Endodermal cell (in vitro differentiated cells): ENCODE data around the gene MAPK8IP2. TPM values are rescaled to one million over a fixed set of nuclear protein-coding genes. Genes with fewer than 3 reads are reported as not detected.
A peak's percentile ranks its signal among the peaks of the same experiment; 100 is the strongest.
"Not testable (repeated sequence)": the region's sequence is repeated elsewhere in the genome, so short reads cannot be mapped to it uniquely, and the experiment has no call there.

Source experiments
- DNase-seq: peaks from one replicate; pipeline ENCODE4 v3.0.0-alpha.2; 2017
- H3K27ac ChIP-seq: 2 replicates; pipeline ENCODE4 v1.5.1; 2013; ENCODE audit warnings: mild to moderate bottlenecking, low read depth, low read length, moderate library complexity
- H3K27me3 ChIP-seq: 2 replicates; pipeline ENCODE4 v1.6.1; 2013; ENCODE audit warnings: mild to moderate bottlenecking, low read length, moderate library complexity; ENCODE audit not compliant: insufficient read depth, control insufficient read depth, poor library complexity, severe bottlenecking
- H3K36me3 ChIP-seq: 2 replicates; pipeline ENCODE4 v1.7.0; 2013; ENCODE audit warnings: mild to moderate bottlenecking, low read length, moderate library complexity; ENCODE audit not compliant: control insufficient read depth, insufficient read depth
- H3K4me1 ChIP-seq: one replicate; pipeline ENCODE4 v1.7.0; 2013; ENCODE audit warnings: low read length; ENCODE audit not compliant: control insufficient read depth, insufficient read depth
- H3K4me3 ChIP-seq: 2 replicates; pipeline ENCODE4 v1.5.1; 2013; ENCODE audit warnings: mild to moderate bottlenecking, low read length, moderate library complexity
- H3K9ac ChIP-seq: 2 replicates; pipeline ENCODE4 v1.6.1; 2013; ENCODE audit warnings: mild to moderate bottlenecking, low read length, moderate library complexity; ENCODE audit not compliant: poor library complexity, severe bottlenecking; ENCODE audit errors: extremely low read depth
- H3K9me3 ChIP-seq: 2 replicates; pipeline ENCODE4 v1.6.1; 2013; ENCODE audit warnings: mild to moderate bottlenecking, low read length, moderate library complexity; ENCODE audit not compliant: control insufficient read depth
- H3K27ac Mint-ChIP-seq: 2 replicates; pipeline ENCODE4 v1.8.0; 2020; ENCODE audit warnings: mixed read lengths
- H3K27me3 Mint-ChIP-seq: 2 replicates; pipeline ENCODE4 v1.8.0; 2021; ENCODE audit warnings: mild to moderate bottlenecking, mixed read lengths; ENCODE audit not compliant: insufficient read depth
- H3K36me3 Mint-ChIP-seq: 2 replicates; pipeline ENCODE4 v1.8.0; 2020; ENCODE audit warnings: low read depth, mixed read lengths
- H3K4me1 Mint-ChIP-seq: 2 replicates; pipeline ENCODE4 v1.8.0; 2020; ENCODE audit warnings: mixed read lengths
- H3K4me3 Mint-ChIP-seq: 2 replicates; pipeline ENCODE4 v1.8.0; 2020; ENCODE audit warnings: mild to moderate bottlenecking, moderate library complexity, mixed read lengths
- H3K9me3 Mint-ChIP-seq: 2 replicates; pipeline ENCODE4 v1.8.0; 2020; ENCODE audit warnings: mild to moderate bottlenecking, mixed read lengths
- WGBS, 2 experiments: methylation state at CpG; one replicate each; pipeline versions ENCODE4 v1.1.5 to v1.1.7; 2013; ENCODE audit warnings: missing lambda C conversion rate in 2 of 2, mixed read lengths in 1 of 2; ENCODE audit not compliant: insufficient coverage in 1 of 2, insufficient read length in 1 of 2; 5-methylcytosine and 5-hydroxymethylcytosine counted together
- total RNA-seq, 2 donors: library from RNA; stranded (reverse); fragmentation: NEBNext Ultra II Directional in 1 of 2; extraction: Animal tissue kit (Norgen Biotek cat#: 25700) in 1 of 2; gene quantifications; 2 replicates in 1 of 2; 3 replicates in 1 of 2; pipeline ENCODE4 v1.2.1, GENCODE V29; 2021
- TF ChIP-seq, protein P1 (sequence below): fragments of 200-600 bp; sonication (generic); conservative IDR thresholded peaks from 2 replicates; pipeline ENCODE4 v1.5.0; 2021; ENCODE audit warnings: antibody characterized with exemption, mild to moderate bottlenecking

MAPK8IP2 gene
- total RNA-seq, 2 donors from 2014 or later = 1.2 to 1.4 TPM

DNA sequence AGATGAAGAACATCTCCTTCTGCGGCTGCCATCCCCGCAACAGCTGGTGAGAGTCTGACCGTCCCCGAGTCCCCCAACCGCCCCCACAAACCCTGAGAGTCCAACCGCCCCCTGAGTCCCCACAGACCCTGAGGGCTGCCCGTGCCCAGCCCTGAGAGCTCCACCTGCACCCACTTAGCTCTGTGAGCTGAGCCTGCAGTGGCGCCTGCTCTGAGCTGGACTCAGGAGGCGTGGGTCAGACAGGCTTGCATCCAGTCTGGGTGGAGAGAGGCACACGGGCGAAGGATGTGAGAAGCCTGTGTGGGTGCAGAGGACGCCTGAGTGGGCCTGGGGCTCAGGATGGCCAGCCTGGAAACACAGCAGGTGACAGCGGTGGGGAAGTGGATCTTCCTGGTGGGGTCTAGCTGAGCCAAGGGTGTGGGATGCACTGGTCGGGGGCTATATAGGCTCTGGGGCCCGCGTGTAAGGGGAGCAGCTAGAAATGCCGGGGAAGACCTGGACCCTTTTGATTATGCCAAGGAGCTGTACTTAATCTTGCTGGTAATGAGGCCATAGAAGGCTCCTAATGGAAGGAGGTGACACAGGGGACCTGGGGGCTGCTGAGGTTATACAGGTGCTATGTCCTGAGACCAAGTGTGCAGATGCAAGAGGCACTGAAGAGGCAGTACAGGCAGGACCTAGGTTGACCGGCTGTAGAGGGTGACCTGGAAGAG is 6.5 kb downstream of the MAPK8IP2 start:
- Mint-ChIP-seq H3K4me1 (no peaks in the 10 kb centered on the region), H3K27ac (no peak overlapping the region), H3K27me3 (peaks cover 86% of the 10 kb centered on the region), H3K4me3 (no peak overlapping the region), H3K36me3 (no peaks in the 10 kb centered on the region), H3K9me3 (no peaks in the 10 kb centered on the region)
- H3K27ac ChIP-seq = no peak overlapping the region
- WGBS, 2 experiments = 88 to 91% methylated on average over 16 to 18 of the region's 18 CpGs
- H3K4me3 ChIP-seq = no peak overlapping the region
- no peaks in the 10 kb centered on the region for H3K4me1 ChIP-seq
- H3K36me3 ChIP-seq = no peaks in the 10 kb centered on the region
- TF ChIP-seq, protein P1, sequence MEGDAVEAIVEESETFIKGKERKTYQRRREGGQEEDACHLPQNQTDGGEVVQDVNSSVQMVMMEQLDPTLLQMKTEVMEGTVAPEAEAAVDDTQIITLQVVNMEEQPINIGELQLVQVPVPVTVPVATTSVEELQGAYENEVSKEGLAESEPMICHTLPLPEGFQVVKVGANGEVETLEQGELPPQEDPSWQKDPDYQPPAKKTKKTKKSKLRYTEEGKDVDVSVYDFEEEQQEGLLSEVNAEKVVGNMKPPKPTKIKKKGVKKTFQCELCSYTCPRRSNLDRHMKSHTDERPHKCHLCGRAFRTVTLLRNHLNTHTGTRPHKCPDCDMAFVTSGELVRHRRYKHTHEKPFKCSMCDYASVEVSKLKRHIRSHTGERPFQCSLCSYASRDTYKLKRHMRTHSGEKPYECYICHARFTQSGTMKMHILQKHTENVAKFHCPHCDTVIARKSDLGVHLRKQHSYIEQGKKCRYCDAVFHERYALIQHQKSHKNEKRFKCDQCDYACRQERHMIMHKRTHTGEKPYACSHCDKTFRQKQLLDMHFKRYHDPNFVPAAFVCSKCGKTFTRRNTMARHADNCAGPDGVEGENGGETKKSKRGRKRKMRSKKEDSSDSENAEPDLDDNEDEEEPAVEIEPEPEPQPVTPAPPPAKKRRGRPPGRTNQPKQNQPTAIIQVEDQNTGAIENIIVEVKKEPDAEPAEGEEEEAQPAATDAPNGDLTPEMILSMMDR = no peak
- no peaks in the 10 kb centered on the region for H3K9me3 ChIP-seq
- peak; percentile 31 for DNase-seq
- no peak overlapping the region for H3K9ac ChIP-seq
- peaks cover 59% of the 10 kb centered on the region for H3K27me3 ChIP-seq

DNA sequence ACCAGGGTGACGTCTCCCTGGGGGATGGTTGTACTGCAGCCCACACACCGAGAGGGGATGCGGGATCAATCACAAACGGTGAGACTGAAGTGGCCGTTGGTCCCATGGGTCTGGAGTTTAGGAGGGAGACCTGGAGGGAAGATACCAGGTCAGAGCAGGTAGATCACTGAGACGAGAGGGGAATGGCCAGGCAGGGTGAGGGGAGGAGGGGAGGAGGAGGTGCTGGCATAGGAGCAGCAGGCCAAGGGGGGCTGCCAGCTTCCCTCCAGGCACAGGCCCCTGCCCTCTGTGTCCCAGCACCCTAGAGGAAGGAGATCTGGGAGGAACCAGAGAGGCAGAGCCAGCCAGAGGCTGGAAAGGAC is 7.0 kb downstream of the MAPK8IP2 start:
- H3K9me3 ChIP-seq = no peaks in the 10 kb centered on the region
- H3K36me3 ChIP-seq = no peaks in the 10 kb centered on the region
- H3K27ac Mint-ChIP-seq = no peak overlapping the region
- H3K27ac ChIP-seq = no peak overlapping the region
- 92% methylated on average over 6 of the region's 6 CpGs; no CpG with 5 or more reads in 1 of the 2 experiments for WGBS, 2 experiments
- H3K4me3 Mint-ChIP-seq = no peak overlapping the region
- TF ChIP-seq, protein P1 = no peak
- no peak for DNase-seq
- no peaks in the 10 kb centered on the region for H3K36me3 Mint-ChIP-seq
- no peak overlapping the region for H3K9ac ChIP-seq
- no peaks in the 10 kb centered on the region for H3K4me1 ChIP-seq
- no peaks in the 10 kb centered on the region for H3K4me1 Mint-ChIP-seq
- peaks cover 58% of the 10 kb centered on the region for H3K27me3 ChIP-seq
- H3K27me3 Mint-ChIP-seq = peaks cover 85% of the 10 kb centered on the region
- H3K4me3 ChIP-seq = no peak overlapping the region
- H3K9me3 Mint-ChIP-seq = no peaks in the 10 kb centered on the region

DNA sequence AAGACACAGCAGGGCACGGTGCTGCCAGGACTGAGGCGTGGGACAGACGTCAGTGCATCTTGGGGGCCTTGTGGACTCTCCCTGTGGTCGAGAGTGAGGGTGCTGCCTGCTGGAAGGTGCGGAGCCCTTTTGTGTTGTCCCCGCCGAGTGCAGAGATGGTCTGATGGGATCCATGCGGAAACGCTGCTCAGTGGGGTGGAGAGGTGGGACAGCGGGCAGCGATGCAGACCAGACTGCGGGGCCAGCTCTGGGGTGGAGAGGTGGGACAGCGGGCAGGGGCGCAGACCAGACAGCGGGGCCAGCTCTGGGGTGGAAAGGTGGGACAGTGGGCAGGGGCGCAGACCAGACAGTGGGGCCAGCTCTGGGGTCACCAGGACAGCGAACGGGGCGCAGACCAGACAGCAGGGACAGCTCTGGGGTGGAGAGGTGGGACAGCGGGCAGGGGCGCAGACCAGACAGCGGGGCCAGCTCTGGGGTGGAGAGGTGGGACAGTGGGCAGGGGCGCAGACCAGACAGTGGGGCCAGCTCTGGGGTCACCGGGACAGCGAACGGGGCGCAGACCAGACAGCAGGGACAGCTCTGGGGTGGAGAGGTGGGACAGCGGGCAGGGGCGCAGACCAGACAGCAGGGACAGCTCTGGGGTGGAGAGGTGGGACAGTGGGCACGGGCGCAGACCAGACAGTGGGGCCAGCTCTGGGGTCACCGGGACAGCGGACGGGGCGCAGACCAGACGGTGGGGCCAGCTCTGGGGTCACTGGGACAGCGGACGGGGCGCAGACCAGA is 7.7 kb downstream of the MAPK8IP2 start:
- 90 to 91% methylated on average over 24 to 39 of the region's 39 CpGs for WGBS, 2 experiments
- not testable (repeated sequence) for H3K4me1 Mint-ChIP-seq, DNase-seq, H3K4me1 ChIP-seq, H3K9ac ChIP-seq, H3K4me3 Mint-ChIP-seq, H3K27ac ChIP-seq, H3K36me3 Mint-ChIP-seq, H3K4me3 ChIP-seq, H3K9me3 Mint-ChIP-seq, H3K36me3 ChIP-seq, H3K9me3 ChIP-seq, H3K27ac Mint-ChIP-seq
- H3K27me3 Mint-ChIP-seq = peaks cover 85% of the 10 kb centered on the region
- H3K27me3 ChIP-seq = peaks cover 57% of the 10 kb centered on the region
